ES-I3 (cell line): ENCODE data around the gene PPM1N.

Experiments used
- H3K36me3 ChIP-seq: 2 replicates; pipeline ENCODE4 v1.6.1; 2013; ENCODE audit warnings: mild to moderate bottlenecking, low read length, control low read depth, moderate library complexity; ENCODE audit not compliant: insufficient read depth
- H3K4me1 ChIP-seq: 2 replicates; pipeline ENCODE4 v1.6.1; 2013; ENCODE audit warnings: mild to moderate bottlenecking, control low read depth, low read length; ENCODE audit not compliant: insufficient read depth
- H3K9ac ChIP-seq: 2 replicates; pipeline ENCODE4 v1.6.1; 2013; ENCODE audit warnings: low read depth, mild to moderate bottlenecking, low read length, moderate library complexity
- H3K9me3 ChIP-seq: 2 replicates; pipeline ENCODE4 v1.6.1; 2013; ENCODE audit warnings: mild to moderate bottlenecking, low read length, moderate library complexity; ENCODE audit not compliant: control insufficient read depth, insufficient read depth

Gene PPM1N

DNA sequence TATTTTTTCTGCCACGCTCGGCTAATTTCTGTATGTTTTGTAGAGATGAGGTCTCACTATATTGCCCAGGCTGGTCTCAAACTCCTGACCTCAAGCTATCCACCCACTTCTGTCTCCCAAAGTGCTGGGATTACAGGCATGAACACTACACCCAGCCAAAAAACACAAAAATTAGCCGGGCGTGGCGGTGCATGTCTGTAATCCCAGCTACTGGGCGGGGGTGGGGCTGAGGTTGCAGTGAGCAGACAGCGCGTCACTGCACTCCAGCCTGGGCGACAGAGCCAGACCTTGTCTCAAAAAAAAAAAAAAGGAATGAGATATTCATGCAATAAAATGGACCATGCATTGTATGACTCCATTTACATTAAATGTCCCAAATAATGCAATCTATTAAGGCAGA is 41.2 kb downstream of the PPM1N start:
- no peaks in the 10 kb centered on the region for H3K4me1 ChIP-seq

DNA sequence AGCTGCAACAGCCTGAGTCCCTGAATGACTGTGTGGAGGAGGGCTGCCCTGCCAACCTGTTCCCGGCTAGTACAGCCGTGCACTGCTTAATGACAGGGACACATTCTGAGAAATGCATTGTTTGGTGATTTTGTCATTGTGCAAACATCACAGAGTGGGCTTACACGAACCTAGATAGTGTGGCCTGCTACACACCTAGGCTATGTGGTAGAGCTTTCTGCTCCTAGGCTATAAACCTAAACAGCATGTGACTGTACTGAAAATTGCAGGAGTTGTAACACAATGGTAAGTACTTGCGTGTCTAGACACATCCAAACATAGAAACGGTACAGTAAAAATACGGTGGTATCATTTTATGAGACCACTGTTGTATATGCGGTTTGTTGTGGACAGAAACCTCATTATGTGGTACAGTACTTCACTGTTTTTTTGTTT is 44.0 kb downstream of the PPM1N start:
- H3K36me3 ChIP-seq: no peaks in the 10 kb centered on the region
- H3K4me1 ChIP-seq: no peaks in the 10 kb centered on the region
- H3K9me3 ChIP-seq: no peaks in the 10 kb centered on the region
- no peak overlapping the region for H3K9ac ChIP-seq

More for the DNA sequence above, 41.2 kb downstream of the PPM1N start:
- Histone ChIP-seq H3K36me3 (no peaks in the 10 kb centered on the region), H3K9ac (no peak overlapping the region), H3K9me3 (no peaks in the 10 kb centered on the region)

GRCh38 chr19:45547211-45547770 is 49.0 kb downstream of the PPM1N start:
- no peak overlapping the region for H3K9ac ChIP-seq
- H3K4me1 ChIP-seq: no peaks in the 10 kb centered on the region; the same call in 1 of the 2 replicates
- H3K9me3 ChIP-seq: no peaks in the 10 kb centered on the region
- no peaks in the 10 kb centered on the region for H3K36me3 ChIP-seq

GRCh38 chr19:45547965-45548609 is 49.8 kb downstream of the PPM1N start:
- Histone ChIP-seq H3K9ac (no peak overlapping the region), H3K9me3 (no peaks in the 10 kb centered on the region), H3K36me3 (no peaks in the 10 kb centered on the region), H3K4me1 (no peaks in the 10 kb centered on the region; the same call in 1 of the 2 replicates)
